HuH-7.5 (cell line): ENCODE data around the gene IL24.

Experiments
- DNase-seq: peaks from one replicate; pipeline ENCODE4 v3.0.0; 2011; ENCODE audit warnings: low spot score

The IL24 gene

DNA sequence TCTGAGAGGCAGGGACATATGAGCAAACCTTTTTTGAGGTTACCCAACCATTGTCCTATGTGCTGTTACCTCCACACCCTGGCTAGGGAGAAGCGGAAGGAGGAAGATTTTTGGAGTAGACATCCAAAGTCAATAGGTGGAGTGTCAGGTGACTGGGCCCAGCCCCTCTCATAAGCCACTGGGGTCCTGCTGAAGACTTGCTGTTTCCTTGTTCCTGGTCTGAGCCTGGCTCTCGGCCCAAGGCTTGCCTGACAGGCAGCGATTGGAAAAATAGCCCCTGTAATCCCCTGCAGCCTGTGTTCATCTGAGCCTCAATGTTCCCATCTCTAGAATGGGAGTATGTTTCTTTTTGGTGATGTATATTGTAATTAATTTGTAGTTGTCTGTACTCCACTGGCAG lies 55.9 kb downstream of the IL24 start:
- no peak for DNase-seq

DNA sequence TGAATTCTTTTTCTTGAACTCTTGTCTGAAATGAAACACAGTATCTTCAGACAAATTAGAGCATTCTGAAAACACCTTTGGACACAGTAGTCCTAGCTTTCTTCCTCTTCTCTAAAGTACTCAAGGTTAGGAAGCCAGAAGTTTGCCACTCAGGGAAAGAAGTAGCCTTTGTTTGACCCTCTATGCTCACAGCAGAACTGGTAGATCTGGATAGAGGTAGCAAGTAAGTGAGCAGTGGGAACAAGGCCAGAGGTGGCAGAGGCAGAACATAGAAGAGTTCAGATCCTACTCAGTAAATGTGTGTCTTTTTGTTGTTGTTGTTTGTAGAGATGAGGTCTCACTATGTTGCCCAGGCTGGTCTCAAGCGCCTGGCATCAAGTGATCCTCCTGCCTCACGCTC lies 56.4 kb downstream of the IL24 start:
- DNase-seq: no peak
